KG1 (cell line): ENCODE results near the gene ZFP64.
"Not testable (repeated sequence)": the region's sequence is repeated elsewhere in the genome, so short reads cannot be mapped to it uniquely, and the experiment has no call there.

ENCODE experiments used
- DNase-seq: peaks from one replicate; lab custom pipeline; 2025; lab: John Stamatoyannopoulos, UW

ZFP64 gene

GRCh38 chr20:52191132-52191915, at the start of gene ZFP64:
Gene ZFP64 (minus strand): TSS chr20:52191779. CDS start chr20:52191636, 143 bp downstream.
- DNase-seq = peak; percentile 83

GRCh38 chr20:52240802-52241201, 49.2 kb upstream of the ZFP64 start:
- no peak for DNase-seq

- DNase-seq = no peak
Measured at GRCh38 chr20:52239102-52239501, 47.5 kb upstream of the ZFP64 start.

DNA sequence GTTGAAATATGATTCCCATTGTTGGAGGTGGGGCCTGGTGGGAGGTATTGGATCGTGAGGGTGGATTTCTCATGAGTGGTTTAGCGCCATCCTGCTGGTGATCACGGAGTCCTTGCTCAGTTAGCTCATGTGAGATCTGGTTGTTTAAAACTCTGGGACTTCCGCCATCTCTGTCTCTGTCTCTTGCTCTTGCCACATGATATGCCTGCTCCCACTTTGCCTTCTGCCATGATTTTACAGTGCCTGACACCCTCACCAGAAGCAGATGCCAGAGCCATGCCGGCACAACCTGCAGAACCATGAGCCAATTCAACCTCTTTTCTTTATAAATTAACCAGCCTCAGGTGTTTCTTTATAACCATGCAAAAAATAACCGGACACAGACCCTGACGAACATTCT, 44.7 kb upstream of the ZFP64 start:
- no peak for DNase-seq

DNA sequence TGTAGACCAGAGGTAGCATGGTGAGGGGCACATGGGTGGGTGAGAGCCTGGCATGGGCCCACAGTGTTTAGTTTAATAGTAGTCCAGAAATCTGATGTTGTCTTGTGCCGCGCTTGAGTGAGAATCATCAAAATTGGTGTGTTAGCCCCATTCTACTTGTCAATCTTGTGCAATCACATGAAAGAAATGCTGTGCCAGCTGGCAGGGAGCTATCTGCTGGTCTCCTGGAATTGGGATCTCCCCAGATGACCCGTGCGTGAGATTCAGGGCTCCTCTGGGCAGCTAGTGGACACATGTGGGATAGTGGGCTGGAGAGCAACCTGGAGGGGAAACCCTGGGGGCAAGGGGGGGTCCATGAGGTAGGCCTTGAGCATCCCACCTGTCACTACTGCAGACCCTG, 43.5 kb upstream of the ZFP64 start:
- DNase-seq = no peak

GRCh38 chr20:52234302-52235045, 42.9 kb upstream of the ZFP64 start:
- DNase-seq = no peak

- no peak for DNase-seq
Measured at GRCh38 chr20:52231230-52231746, 39.7 kb upstream of the ZFP64 start.

DNA sequence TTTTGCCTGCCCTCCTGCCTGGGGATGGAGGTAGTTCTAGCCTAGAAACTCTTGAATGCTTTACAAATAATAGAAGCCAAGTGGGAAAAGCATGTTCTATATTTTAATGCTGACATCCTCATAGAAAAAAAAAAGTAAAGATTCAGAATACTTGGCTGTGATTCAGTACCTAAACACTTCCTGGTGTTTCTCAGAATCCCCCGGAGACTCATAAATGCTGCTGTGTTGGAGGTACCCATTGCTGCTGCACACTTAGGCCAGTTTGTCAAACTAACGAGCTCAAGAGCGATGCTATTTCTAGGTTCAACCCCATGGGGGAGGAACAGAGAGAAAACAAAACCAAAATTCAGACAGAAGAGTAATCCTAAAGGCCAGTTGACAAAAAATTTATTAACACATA, 38.8 kb upstream of the ZFP64 start:
- DNase-seq = no peak

DNA sequence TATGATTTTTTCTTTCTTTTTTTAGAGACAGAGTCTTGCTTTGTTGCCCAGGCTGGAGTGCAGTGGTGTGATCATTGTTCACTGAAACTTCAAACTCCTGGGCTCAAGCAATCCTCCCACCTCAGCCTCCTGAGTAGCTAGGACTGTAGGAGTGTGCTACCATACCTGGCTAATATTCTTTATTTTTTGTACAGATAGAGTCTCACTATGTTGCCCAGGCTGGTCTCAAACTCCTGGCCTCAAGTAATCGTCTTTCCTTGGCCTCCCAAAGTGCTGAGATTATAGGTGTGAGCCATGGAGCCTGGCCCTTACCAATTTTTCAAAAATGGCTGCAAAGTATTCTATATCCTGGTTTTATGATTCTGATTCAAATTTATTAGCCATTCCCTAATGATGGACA, 37.8 kb upstream of the ZFP64 start:
- not testable (repeated sequence) for DNase-seq

- no peak for DNase-seq
Measured at GRCh38 chr20:52226370-52226769, 34.8 kb upstream of the ZFP64 start.

- no peak for DNase-seq
Measured at GRCh38 chr20:52224920-52225319, 33.3 kb upstream of the ZFP64 start.

GRCh38 chr20:52221362-52221761, 29.8 kb upstream of the ZFP64 start:
- DNase-seq = not testable (repeated sequence)

GRCh38 chr20:52220891-52221290, 29.3 kb upstream of the ZFP64 start:
- not testable (repeated sequence) for DNase-seq

DNA sequence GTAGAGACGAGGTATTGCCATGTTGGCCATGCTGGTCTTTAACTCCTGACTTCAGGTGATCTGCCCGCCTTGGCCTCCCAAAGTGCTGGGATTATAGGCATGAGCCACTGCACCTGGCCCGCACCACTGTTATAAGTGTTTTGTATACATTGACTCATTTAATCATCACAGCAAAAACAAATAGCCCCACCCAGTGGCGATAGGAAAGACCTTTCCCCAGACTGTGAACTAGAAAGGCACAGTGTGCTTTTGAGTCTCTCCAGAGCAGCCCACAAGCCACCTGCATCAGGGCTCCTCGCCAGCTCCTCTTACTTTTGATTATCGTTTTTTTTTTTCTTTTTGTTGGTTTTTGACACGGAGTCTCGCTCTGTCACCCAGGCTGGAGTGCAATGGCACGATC, 27.9 kb upstream of the ZFP64 start:
- no peak for DNase-seq

DNA sequence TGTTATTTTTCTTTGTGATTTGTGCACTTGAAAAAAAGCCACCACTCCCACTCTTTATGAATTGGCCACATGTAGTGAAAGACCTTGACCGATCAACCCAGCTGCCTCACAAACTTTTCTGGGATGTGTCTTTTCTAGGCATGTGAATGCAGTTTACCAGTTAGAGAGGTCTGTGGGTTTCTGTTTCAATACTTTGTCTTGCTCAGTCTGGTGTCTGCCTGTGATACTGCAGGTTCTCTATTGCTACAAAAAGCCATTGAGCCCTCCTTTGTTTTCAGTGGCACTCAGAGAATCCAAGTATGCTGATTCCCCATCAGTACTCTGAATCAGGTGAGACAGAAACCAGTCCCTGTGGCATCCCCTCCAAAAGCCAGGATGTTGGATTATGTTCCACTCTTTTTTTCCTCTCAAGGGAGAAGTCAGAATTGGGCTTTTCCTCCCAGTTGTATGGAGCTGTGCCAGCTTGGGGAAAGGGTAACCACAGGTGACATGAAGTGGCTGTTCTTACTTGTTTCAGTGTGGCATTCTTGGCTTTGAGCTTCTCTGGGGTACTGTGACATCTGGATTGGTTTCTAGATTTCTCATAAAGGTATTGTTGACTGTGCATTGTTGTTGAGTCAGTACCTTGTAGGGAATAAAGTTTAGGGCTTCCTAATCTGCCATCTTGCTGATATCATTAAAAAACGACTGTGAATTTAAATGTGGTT, 26.3 kb upstream of the ZFP64 start:
- DNase-seq = no peak

DNA sequence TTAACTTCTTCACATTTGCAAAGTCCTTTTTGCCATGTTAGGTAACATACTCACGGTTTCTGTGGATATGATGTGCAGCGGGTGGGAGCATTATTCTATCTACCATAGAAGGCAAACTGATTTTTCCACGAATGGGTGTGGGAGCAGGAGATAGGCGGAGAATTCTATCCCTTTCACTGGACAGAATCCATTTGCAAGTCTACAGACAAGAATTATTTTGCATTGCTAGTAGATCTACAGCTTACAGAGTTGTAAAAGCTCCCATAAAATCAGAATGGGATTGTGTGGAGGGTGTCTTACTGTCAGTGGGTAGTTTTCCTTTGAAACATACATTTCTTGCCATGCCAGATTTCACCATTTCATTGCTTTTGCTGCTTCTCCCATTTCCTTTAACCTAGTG, 22.4 kb upstream of the ZFP64 start:
- no peak for DNase-seq

GRCh38 chr20:52212943-52213342, 21.4 kb upstream of the ZFP64 start:
- DNase-seq = no peak

DNA sequence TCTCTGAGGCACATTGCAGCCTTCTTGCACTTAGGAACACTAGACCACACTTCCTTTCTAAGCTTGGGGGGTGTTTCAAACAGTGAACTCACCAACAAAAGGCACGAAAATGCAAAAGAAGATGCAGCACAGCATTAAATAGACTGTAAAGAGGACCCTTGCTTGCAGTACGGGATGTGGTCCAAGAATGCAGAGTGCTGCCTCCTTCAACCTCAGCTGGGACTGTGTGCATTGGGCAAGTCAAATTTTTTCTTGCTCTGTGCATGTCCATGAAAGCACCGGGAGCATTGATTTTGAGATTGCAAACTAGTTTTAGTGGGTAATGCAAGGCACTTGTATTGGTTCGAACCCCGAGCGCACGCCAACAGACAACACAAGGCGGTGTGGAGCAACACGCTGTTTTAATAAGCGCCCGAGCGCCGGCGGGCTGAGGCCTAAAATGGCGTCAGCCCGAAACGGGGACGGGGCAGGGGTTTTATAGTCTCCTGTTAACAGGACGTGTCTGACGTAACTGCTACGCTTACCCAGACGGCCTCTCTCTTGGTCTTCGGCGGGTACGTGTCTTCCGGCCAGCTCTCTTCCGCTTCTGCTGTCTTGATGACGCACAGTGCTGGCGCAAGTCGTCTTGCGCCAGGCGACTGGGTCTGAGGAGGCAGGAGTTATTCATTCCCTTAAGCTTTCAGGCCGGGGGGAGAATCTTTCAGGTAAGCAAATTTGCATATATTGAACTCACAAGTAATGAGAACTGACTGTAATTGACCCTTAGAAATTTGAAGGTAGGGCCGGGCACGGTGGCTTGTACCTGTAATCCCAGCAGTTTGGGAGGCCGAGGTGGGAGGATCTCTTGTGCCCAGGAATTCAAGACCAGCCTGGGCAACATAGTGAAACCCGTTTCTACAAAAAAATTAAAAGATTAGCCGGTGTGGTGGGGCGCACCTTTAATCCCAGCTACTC, 18.7 kb upstream of the ZFP64 start:
- DNase-seq = no peak

DNA sequence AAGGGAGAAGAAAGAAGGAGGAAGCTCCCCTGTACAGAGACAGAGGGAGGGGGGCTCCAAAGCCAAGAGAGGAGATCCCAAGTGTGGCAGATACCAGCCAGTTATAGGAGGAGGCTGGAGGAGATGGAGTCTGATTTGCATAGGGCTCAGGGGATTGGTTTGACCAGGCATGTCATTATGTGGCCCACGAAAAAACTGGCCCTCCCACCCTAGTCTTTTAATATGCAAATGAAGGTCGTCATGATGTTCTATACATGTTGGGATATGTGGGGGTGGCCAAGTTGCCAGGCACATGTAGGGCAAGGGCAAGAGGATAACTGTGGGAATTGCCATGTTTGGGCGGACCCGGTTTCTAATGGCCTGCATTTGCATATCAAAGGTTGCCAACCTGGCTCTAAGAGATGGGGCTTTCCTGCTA, 17.6 kb upstream of the ZFP64 start:
- DNase-seq = no peak

GRCh38 chr20:52207020-52207810, 15.6 kb upstream of the ZFP64 start:
- no peak for DNase-seq

GRCh38 chr20:52204136-52204535, 12.6 kb upstream of the ZFP64 start:
- no peak for DNase-seq
